Stimulated activated CD8-positive, alpha-beta memory T cell treated with anti-CD3 and anti-CD28 coated beads, Interleukin-7, amount 100 ng/mL, for 48 hours (primary cell): ENCODE measurements around the gene DEFB116.
"Not testable (repeated sequence)": the region's sequence is repeated elsewhere in the genome, so short reads cannot be mapped to it uniquely, and the experiment has no call there.

ENCODE experiments used
- DNase-seq, 2 donors: peaks; one replicate each; pipeline ENCODE4 v3.0.0-alpha.2; 2020; ENCODE audit warnings: low read depth in 1 of 2; ENCODE audit errors: extremely low read depth in 1 of 2

The DEFB116 gene

DNA sequence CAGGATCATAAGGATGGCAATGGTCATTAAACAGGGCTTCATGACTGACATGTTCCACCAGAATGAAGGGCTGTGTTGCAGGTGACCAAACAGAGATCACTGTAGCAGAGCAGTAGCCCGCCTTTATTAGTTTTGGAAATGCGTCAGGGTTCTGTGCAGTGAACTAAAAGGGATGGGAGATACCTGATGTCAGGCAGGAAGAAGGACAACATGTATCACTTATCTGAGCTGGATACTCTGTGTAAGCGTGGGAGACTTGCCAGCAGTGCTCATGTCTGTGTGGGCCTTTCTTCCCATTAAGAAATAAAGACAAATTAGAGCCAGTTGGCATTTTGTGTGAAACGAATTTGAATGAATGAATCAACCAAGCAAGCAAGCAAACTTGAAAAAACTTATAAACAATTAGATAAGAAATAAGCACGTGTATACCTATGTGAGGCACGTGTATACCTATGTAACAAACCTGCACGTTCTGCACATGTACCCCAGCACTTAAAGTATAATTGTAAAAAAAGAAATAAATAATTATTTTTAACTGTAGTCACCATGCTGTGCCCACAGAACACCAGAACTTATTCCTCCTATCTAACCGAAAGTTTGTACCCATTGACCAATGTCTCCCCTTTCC lies at the start of gene DEFB116:
Gene DEFB116, minus strand, starts transcription at position 51 of the 628 bp plus-strand sequence. Its CDS starts 0 bp downstream, at position 51.
- no peak for DNase-seq

GRCh38 chr20:31355981-31356380 lies 47.6 kb upstream of the DEFB116 start:
- DNase-seq, result no peak

- no peak for DNase-seq
Observed at GRCh38 chr20:31341470-31341869, 33.1 kb upstream of the DEFB116 start.

GRCh38 chr20:31330893-31331292 lies 22.5 kb upstream of the DEFB116 start:
- DNase-seq, result no peak

DNA sequence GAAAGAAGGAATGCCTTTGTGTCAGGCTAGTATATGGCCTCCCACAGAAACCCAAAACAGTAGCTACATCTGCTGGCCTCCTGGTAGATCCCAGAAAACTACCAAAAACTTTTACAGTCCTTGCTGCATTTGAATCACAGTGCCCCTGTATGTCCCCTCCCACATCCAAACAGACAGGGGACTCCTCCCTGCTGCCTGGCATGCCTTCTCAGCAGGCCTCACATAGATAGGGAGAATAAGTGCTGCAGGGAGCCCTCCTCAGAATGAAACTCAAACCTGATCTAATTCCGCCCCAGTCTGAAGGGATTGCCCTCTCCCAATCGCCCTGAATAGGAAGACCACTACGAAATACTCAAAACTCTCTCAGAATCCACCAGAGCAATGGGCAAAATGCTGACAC lies 14.1 kb upstream of the DEFB116 start:
- DNase-seq, result no peak

- not testable (repeated sequence) for DNase-seq
Observed at GRCh38 chr20:31284964-31285363, 23.4 kb downstream of the DEFB116 start.

DNA sequence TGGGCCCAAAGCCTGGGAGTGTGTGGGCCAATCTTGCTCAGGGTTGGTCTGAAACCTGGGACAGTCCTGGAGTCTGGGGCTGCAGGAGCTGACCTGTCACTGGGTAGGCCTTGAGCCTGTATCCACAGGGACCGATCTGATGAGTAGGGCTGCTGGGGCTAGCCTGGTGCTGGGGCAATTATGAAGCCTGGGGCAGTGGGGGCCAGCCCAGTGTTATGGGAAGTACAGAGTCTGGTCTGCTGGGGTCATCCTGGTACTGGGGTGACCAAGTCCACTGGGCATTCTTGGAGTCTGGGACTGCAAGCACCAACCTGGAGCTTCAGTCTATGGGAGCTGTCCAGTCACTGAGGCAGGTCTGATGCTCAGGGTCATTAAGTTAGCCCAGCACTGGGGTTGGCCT lies 30.2 kb downstream of the DEFB116 start:
- no peak for DNase-seq

DNA sequence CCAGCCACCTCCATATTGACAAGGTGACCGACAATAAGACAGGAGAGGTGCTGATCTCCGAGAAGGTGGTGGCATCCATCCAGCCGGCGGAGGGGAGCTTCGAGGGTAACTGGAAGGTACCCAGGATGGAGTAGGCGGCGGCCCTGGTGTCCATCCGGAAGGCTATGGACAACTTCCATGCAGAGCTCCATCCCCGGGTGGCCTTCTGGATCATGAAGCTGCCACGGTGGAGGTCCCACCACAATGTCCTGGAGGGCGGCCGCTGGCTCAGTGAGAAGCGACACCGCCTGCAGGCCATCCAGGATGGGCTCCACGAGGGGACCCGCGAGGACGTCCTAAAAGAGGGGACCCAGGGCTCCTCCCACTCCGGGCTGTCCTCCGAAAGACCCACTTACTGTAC lies 33.9 kb downstream of the DEFB116 start:
- no peak for DNase-seq

DNA sequence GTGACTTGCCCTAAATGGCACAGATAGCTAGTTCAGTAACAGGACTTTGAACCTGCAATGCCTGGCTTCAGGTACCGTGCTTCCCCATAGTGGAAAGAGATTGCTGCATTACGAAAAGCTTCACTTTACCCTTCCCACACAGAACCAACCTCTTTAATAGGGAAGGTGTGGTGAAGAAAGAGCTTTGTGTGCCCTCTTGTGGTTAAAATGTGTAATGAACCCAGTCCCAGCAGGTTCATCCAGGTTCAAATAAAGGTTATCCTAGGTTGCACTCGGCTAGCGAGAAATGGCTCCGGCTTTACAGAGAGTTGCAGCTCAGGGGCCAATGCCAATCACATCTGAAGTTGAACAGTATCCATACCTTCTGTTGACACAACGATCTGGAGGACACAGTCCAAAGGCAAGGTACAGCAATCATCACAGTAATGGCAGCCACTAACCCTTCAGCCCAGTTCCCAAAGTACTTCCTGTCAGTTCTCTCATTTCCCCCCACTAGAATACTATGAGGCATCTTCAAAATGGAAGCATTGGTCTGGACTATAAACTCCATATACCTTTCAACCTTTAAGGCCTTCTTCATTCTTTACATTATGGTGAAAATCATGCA lies 48.0 kb downstream of the DEFB116 start:
- no peak for DNase-seq

GRCh38 chr20:31257364-31257763 lies 51.0 kb downstream of the DEFB116 start, which contains the start of gene DEFB115:
DEFB115 (plus strand) TSS chr20:31257664; CDS start chr20:31257664, 0 bp downstream.
- no peak for DNase-seq

DNA sequence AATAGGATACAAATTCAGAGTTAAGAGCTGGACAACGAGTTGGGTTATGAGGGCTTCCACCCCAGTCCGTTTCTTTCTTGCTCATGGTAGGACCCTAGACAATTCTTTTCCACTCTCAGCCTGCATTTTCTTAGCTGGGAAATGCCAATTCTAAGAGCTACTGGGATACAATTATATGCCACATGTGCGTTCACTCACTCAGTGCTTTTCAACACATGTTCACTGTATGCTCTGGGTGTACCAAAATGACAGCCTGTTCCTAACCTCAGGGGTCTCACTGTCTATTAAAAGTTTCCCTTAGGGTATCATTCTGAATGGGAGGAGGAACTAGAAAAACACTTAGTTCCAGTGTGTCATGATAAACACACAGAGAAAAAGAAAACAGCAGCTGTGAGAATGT lies 51.4 kb downstream of the DEFB116 start:
- no peak for DNase-seq
